ENCODE results near the gene ENDOG. TPM values are rescaled to one million over a fixed set of nuclear protein-coding genes. Genes with fewer than 3 reads are reported as not detected.
"Not testable (repeated sequence)": the region's sequence is repeated elsewhere in the genome, so short reads cannot be mapped to it uniquely, and the experiment has no call there.

The ENDOG gene
- total RNA-seq, 1 donor from 2014 or later, result 24.4 TPM

GRCh38 chr9:128836509-128837145 lies 18.3 kb downstream of the ENDOG start:
- no peak for DNase-seq (ENCODE audit: extremely low spot score, unreplicated experiment)
- TF ChIP-seq CTCF (IDR thresholded peaks at IDR 0.05), result no peak
- peaks cover 4% of the 10 kb centered on the region for H3K36me3 Mint-ChIP-seq (ENCODE audit: unreplicated experiment)
- H3K9me3 Mint-ChIP-seq (ENCODE audit: unreplicated experiment), result no peaks in the 10 kb centered on the region
- no peaks in the 10 kb centered on the region for H3K4me1 Mint-ChIP-seq (ENCODE audit: unreplicated experiment)
- H3K4me3 Mint-ChIP-seq (ENCODE audit: unreplicated experiment), result no peak overlapping the region
- no peaks in the 10 kb centered on the region for H3K27me3 Mint-ChIP-seq (ENCODE audit: unreplicated experiment)
- H3K27ac Mint-ChIP-seq (ENCODE audit: unreplicated experiment), result no peak overlapping the region

GRCh38 chr9:128838338-128838737 lies 20.0 kb downstream of the ENDOG start:
- H3K27ac Mint-ChIP-seq (ENCODE audit: unreplicated experiment), result no peak overlapping the region
- H3K36me3 Mint-ChIP-seq (ENCODE audit: unreplicated experiment), result peaks cover 7% of the 10 kb centered on the region
- H3K27me3 Mint-ChIP-seq (ENCODE audit: unreplicated experiment), result no peaks in the 10 kb centered on the region
- no peak for TF ChIP-seq CTCF (IDR thresholded peaks at IDR 0.05)
- no peaks in the 10 kb centered on the region for H3K9me3 Mint-ChIP-seq (ENCODE audit: unreplicated experiment)
- no peaks in the 10 kb centered on the region for H3K4me1 Mint-ChIP-seq (ENCODE audit: unreplicated experiment)
- H3K4me3 Mint-ChIP-seq (ENCODE audit: unreplicated experiment), result no peak overlapping the region
- no peak for DNase-seq (ENCODE audit: extremely low spot score, unreplicated experiment)

- Mint-ChIP-seq H3K9me3 (ENCODE audit: unreplicated experiment) (no peaks in the 10 kb centered on the region), H3K4me1 (ENCODE audit: unreplicated experiment) (peaks cover 9% of the 10 kb centered on the region), H3K36me3 (ENCODE audit: unreplicated experiment) (peaks cover 7% of the 10 kb centered on the region), H3K4me3 (ENCODE audit: unreplicated experiment) (no peak overlapping the region), H3K27ac (ENCODE audit: unreplicated experiment) (no peak overlapping the region), H3K27me3 (ENCODE audit: unreplicated experiment) (no peaks in the 10 kb centered on the region)
- DNase-seq (ENCODE audit: extremely low spot score, unreplicated experiment), result no peak
- no peak for TF ChIP-seq CTCF (IDR thresholded peaks at IDR 0.05)
Measured at GRCh38 chr9:128840524-128840923, 22.2 kb downstream of the ENDOG start.

- Mint-ChIP-seq H3K9me3 (ENCODE audit: unreplicated experiment) (no peaks in the 10 kb centered on the region), H3K27me3 (ENCODE audit: unreplicated experiment) (no peaks in the 10 kb centered on the region), H3K36me3 (ENCODE audit: unreplicated experiment) (peaks cover 7% of the 10 kb centered on the region), H3K4me3 (ENCODE audit: unreplicated experiment) (no peak overlapping the region), H3K27ac (ENCODE audit: unreplicated experiment) (no peak overlapping the region), H3K4me1 (ENCODE audit: unreplicated experiment) (peaks cover 15% of the 10 kb centered on the region)
- no peak for TF ChIP-seq CTCF (IDR thresholded peaks at IDR 0.05)
- no peak for DNase-seq (ENCODE audit: extremely low spot score, unreplicated experiment)
Measured at GRCh38 chr9:128841694-128842492, 23.6 kb downstream of the ENDOG start.

- H3K27me3 Mint-ChIP-seq (ENCODE audit: unreplicated experiment); H3K4me3 Mint-ChIP-seq (ENCODE audit: unreplicated experiment); H3K27ac Mint-ChIP-seq (ENCODE audit: unreplicated experiment); H3K36me3 Mint-ChIP-seq (ENCODE audit: unreplicated experiment); DNase-seq (ENCODE audit: extremely low spot score, unreplicated experiment); H3K9me3 Mint-ChIP-seq (ENCODE audit: unreplicated experiment): not testable (repeated sequence)
- peaks cover 15% of the 10 kb centered on the region for H3K4me1 Mint-ChIP-seq (ENCODE audit: unreplicated experiment)
Measured at GRCh38 chr9:128843171-128843570, 24.9 kb downstream of the ENDOG start.
